Bronchial epithelial cell (primary cell): Measurements from ENCODE around the gene RPTOR. TPM values are rescaled to one million over a fixed set of nuclear protein-coding genes. Genes with fewer than 3 reads are reported as not detected.

ENCODE experiments used
- DNase-seq: peaks from one replicate; pipeline ENCODE4 v3.0.0-alpha.2; 2010; ENCODE audit warnings: low read depth
- FAIRE-seq: peaks from 2 replicates; lab custom pipeline; 2011; peaks lifted over from hg19 to GRCh38; lab: Jason Lieb, UNC
- H3K27me3 ChIP-seq: 2 replicates; pipeline ENCODE4 v1.5.1; 2011; ENCODE audit warnings: low read length; ENCODE audit not compliant: control insufficient read depth, insufficient read depth
- H3K36me3 ChIP-seq: 2 replicates; pipeline ENCODE4 v1.5.1; 2011; ENCODE audit warnings: low read length; ENCODE audit not compliant: control insufficient read depth, insufficient read depth
- H3K4me3 ChIP-seq: 2 replicates; pipeline ENCODE4 v1.5.1; 2011; ENCODE audit warnings: mild to moderate bottlenecking, low read depth, low read length, control low read depth
- total RNA-seq: library from RNA; depleted of rRNA; stranded (reverse); fragments of >200 nt; gene quantifications from 2 replicates; pipeline ENCODE4 v1.2.1, GENCODE V29; 2014
- TF ChIP-seq, protein P1 (sequence below): IDR thresholded peaks from 2 replicates; pipeline ENCODE4 v1.5.1; 2011; ENCODE audit warnings: mild to moderate bottlenecking, moderate library complexity, low read length, control low read depth, inconsistent platforms; ENCODE audit not compliant: insufficient read depth, severe bottlenecking

The RPTOR gene
- total RNA-seq, 1 donor from 2014 or later = 14.0 TPM

DNA sequence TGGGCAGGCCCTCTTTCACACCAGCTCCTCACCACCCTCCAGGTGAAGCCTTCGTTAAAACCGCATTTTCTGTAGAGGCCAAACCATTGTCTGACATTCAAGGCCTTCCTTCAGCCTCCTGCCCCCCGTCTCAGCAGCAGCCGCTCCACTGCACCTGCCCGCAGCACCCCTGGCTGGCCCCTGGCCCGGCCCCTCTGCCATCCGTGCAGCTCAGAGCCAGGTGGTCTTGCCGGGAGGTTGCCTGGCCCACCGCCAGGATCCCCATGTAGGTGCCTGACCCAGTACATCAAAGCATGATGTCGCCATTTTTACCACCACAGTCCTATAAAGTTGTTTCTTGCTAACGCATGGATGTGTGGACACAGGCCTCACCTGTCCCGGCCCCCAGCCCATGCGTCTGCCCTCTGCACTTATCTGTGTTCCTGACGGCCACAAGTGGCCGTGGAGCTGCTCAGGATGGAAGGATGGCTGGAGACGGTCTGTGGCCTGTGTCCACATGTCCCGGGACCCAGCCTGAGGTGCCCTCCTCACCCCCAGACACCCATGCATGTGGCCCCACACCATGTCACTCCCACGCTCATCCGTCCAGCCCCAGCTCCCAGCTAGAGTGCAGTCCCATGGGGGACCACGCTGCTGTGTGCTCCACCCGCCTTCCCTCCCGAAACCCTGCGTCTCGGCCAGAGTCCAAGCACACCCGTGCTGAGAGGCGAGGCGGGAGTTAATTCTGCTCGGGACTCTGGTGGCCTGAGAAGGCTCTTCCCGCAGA lies 357.7 kb downstream of the RPTOR start:
- H3K36me3 ChIP-seq = peaks cover 5% of the 10 kb centered on the region
- TF ChIP-seq, protein P1, sequence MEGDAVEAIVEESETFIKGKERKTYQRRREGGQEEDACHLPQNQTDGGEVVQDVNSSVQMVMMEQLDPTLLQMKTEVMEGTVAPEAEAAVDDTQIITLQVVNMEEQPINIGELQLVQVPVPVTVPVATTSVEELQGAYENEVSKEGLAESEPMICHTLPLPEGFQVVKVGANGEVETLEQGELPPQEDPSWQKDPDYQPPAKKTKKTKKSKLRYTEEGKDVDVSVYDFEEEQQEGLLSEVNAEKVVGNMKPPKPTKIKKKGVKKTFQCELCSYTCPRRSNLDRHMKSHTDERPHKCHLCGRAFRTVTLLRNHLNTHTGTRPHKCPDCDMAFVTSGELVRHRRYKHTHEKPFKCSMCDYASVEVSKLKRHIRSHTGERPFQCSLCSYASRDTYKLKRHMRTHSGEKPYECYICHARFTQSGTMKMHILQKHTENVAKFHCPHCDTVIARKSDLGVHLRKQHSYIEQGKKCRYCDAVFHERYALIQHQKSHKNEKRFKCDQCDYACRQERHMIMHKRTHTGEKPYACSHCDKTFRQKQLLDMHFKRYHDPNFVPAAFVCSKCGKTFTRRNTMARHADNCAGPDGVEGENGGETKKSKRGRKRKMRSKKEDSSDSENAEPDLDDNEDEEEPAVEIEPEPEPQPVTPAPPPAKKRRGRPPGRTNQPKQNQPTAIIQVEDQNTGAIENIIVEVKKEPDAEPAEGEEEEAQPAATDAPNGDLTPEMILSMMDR = no peak
- FAIRE-seq = no peak
- DNase-seq = no peak
- no peak overlapping the region for H3K4me3 ChIP-seq
- no peaks in the 10 kb centered on the region for H3K27me3 ChIP-seq

DNA sequence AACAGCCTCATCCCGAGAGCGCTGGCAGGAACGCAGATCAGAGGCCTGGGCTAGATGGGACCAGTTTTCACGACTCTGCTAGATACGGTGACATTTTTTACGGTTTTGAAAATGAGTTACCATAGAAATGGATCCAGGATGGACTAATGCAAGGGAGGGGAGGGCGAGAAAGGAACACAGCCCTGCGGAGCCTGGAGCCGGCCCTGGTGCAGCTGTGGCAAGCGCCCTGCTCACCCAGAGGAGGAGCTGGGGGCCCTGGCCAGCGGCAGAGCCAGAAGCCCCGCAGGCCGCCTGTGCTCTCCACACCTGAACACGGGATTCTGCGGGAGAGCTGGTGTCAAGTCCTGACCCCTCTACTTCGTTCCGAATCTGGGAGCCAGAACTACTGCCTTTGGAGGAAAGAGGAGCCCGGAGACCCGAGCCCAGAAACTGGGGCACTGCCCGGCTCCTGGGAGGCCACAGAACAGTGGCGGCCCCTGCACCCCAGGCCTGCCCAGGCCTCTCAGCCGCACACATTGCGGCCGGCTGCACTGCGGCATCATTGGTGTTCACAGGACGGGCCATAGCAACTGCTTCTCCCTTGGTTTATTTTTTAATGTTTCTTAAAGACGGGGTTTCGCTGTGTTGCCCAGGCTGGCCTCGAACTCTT lies 358.4 kb downstream of the RPTOR start:
- Histone ChIP-seq H3K36me3 (peaks cover 5% of the 10 kb centered on the region), H3K4me3 (no peak overlapping the region), H3K27me3 (no peaks in the 10 kb centered on the region)
- FAIRE-seq (no peak), DNase-seq (no peak)
- TF ChIP-seq, protein P1 = no peak

DNA sequence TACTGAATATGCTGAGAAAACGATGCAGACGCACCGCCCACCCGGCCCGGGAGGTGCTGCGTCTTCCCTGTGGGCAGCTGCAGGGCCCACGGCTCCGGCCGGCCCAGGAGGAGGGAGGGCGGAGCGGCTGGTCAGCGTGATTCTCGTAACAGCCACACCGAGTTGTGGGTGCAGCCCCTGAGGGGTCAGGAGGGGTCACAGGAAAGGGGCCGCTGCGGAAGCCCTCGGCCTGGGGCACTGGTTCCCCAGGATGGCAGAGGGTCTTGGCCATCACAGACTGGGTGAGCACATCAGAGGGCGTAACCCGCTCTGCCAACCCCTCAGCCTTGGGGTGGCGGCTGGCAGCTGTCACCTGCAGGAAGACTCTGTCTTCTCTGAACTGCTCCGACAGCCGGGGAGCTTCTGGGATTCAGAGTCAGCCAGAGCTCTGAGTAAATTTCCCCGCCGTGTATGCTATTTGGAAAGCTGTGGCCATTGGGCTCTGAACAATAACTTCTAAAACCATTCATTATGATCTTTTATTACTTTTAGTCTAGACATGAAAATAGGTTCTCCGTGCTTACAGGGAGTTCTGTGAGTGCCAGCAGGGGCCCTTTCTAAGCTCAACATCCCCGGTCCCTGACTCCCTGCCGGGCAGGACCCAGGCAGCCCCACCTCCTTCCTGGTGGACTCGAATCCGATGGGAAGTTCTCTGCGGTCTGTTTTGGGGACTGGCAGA lies 359.6 kb downstream of the RPTOR start:
- DNase-seq (no peak), FAIRE-seq (no peak)
- TF ChIP-seq, protein P1 = no peak
- Histone ChIP-seq H3K27me3 (no peaks in the 10 kb centered on the region), H3K4me3 (no peak overlapping the region), H3K36me3 (peaks cover 5% of the 10 kb centered on the region)

DNA sequence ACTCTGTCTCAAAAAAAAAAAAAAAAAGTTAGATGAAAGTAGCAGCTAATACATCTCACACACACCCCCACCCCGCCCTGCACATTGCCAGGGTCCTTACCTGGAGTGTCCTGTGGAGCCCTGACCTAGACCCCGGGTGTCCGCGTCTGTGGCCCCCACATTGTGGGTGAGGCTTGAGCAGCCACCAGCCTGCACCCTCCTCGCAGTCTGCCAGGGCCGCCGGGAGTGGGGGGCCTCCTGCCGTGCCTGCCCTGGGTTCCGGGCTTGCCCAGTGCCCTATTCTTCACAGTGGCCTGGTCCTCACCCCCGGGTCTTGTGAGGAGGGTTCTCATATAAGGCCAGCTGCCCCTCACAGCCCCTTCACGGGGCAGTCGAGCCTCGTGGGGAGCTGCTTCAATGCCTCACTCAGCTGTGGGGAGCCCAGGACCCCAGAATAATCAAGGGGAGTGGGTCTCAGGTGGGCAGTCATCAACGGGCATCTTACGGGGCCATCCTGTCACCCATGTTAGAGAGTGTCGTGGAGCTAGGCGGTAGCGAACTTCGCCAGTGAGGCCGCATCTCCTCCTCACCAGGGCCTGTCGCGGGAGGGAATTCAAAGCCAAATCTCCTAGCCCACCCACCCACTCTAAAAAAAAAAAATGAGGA lies 361.1 kb downstream of the RPTOR start:
- no peak for FAIRE-seq
- no peak for DNase-seq
- H3K4me3 ChIP-seq = no peak overlapping the region
- H3K36me3 ChIP-seq = peaks cover 5% of the 10 kb centered on the region
- TF ChIP-seq, protein P1 = no peak
- no peaks in the 10 kb centered on the region for H3K27me3 ChIP-seq

DNA sequence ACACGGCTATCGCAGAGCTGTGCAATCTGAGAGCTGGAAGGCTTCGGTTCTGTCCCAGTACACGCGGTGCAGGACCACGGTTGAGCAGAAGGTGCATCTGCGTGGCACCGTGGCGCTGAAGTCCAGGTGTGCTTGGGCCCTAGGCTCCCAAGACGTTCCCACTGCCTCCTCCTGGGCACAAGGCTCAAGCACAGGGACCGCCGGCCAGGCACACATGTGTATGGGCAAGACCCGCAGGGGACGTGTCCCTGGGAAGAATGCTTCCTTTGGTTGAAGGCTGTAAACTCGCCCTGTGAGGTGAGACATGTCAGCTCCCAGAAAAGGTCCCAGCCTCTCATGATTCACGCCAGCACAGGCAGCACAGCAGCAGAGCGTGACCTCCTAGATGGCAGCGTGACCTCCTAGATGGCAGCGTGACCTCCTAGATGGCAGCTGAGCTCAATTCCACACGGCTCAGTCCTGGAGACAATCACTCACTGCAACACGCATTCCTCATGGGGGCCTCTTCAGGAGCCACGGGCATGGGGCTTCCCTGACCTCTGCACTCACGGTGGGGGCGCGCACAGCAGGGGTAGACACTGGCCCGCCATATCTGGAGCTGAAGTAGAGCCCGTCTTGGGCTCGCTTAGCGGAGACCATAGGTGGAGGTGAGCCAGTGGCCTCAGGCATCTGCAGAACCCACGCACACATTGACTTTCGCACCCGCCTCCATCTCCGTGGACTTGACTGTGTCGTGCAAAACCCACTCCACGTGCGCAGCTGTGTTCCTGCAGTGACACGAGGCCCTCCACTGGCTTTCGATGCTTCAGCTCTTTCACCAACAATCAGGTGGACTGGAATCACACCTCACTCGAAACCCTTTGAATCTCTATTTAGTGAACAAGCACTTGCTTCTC lies 362.0 kb downstream of the RPTOR start:
- TF ChIP-seq, protein P1 = no peak
- no peaks in the 10 kb centered on the region for H3K27me3 ChIP-seq
- H3K36me3 ChIP-seq = peaks cover 5% of the 10 kb centered on the region
- H3K4me3 ChIP-seq = no peak overlapping the region
- DNase-seq (no peak), FAIRE-seq (peak; percentile 84)
